Measurements from ENCODE around the gene CXCL3. TPM values are rescaled to one million over a fixed set of nuclear protein-coding genes. Genes with fewer than 3 reads are reported as not detected.

CXCL3 gene
- total RNA-seq, 1 donor from 2014 or later: 0.18 TPM

DNA sequence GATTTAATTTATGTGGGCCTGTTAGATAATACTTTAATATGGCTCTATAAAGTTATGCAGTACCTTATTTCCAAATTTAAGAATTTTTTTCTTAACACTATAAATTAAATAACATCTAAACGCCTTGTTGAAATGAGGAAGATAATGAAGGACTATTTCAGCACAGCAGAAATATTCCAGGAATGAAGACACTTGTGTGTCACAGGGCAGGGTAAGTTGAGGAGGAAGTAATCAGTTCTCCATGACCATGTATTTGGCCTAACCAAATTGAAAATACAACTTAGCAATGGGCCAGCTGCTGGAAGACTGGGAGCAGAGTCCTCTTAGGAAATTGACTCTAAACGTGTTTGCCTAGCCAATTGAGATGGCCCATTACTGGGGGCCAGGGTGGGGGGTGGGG is 16.9 kb downstream of the CXCL3 start:
- Mint-ChIP-seq H3K27ac (no peak overlapping the region), H3K36me3 (ENCODE audit: low read depth) (no peaks in the 10 kb centered on the region), H3K4me3 (no peak overlapping the region), H3K9me3 (no peaks in the 10 kb centered on the region), H3K27me3 (ENCODE audit: insufficient read depth) (peaks cover 2% of the 10 kb centered on the region), H3K4me1 (ENCODE audit: low read depth) (peaks cover 8% of the 10 kb centered on the region)
- no peak for DNase-seq (ENCODE audit: low spot score)
- intact Hi-C loops (cut with micrococcal nuclease): no loop called here

DNA sequence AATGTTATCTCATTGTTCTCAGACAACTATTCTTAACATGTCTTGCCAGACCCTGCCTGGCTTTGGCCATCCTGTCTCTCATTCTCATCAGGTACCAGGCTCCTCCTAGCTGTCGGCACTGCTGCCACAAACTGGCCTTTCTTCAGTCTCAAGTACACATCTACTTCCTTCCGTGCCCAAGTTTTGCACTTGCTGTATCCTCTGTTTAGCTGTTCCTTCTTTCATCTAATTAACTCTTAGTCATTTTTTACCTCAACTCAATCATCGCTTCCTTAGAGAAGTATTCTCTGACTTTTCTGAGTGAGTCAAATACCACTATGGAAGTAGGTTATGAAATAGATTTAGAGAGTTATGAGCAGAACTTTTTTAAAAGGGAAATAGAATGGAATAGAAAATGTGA is 19.7 kb downstream of the CXCL3 start:
- Mint-ChIP-seq H3K4me1 (ENCODE audit: low read depth) (peaks cover 20% of the 10 kb centered on the region), H3K27me3 (ENCODE audit: insufficient read depth) (peaks cover 2% of the 10 kb centered on the region), H3K9me3 (no peaks in the 10 kb centered on the region), H3K36me3 (ENCODE audit: low read depth) (no peaks in the 10 kb centered on the region), H3K27ac (no peak overlapping the region), H3K4me3 (no peak overlapping the region)
- no peak for DNase-seq (ENCODE audit: low spot score)
- intact Hi-C loops (cut with micrococcal nuclease): no loop called here

DNA sequence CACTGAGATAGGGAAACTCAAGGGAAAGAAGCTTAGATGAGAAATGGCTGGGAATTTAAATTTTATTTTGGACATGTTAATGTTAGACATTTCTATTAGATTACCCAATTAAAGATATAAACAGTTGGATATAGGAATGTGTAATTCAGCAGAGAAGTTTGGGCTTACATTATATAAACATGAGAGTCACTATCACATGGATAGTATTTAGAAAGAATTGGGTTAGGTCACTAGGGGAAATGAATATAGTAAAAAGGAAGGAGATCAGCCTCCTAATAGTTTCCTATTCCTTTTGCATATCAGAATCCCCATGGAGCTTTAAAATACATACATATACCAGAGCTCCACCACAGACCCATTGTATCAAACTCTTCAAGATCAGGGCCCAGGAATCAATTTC is 20.4 kb downstream of the CXCL3 start:
- intact Hi-C loops (cut with micrococcal nuclease): no loop called here
- Mint-ChIP-seq H3K36me3 (ENCODE audit: low read depth) (no peaks in the 10 kb centered on the region), H3K4me1 (ENCODE audit: low read depth) (peaks cover 20% of the 10 kb centered on the region), H3K4me3 (no peak overlapping the region), H3K27ac (no peak overlapping the region), H3K27me3 (ENCODE audit: insufficient read depth) (peaks cover 2% of the 10 kb centered on the region), H3K9me3 (no peaks in the 10 kb centered on the region)
- DNase-seq (ENCODE audit: low spot score): no peak

DNA sequence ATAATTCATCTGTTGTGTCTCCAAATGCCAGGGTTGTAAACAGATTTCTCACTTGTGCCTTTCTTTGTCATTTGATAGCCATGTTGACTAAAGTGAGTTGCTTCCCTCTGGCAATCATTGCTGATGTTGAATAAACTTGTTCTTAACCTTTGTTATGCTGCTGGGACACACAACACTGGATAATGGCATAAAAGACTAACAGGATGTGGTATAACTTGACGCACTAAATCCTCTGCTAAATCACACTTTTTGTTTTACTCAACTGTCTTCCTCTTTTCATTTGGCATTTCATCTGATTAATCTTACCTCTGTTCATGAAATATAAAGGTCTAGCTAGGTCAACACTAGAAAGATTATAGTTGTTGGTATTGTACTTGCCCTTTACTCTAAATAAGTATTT is 22.4 kb downstream of the CXCL3 start:
- H3K9me3 Mint-ChIP-seq: no peaks in the 10 kb centered on the region
- no peak for DNase-seq (ENCODE audit: low spot score)
- peak overlapping the region; percentile 19 for H3K27ac Mint-ChIP-seq
- H3K4me1 Mint-ChIP-seq (ENCODE audit: low read depth): peaks cover 20% of the 10 kb centered on the region
- H3K4me3 Mint-ChIP-seq: no peak overlapping the region
- H3K27me3 Mint-ChIP-seq (ENCODE audit: insufficient read depth): peaks cover 2% of the 10 kb centered on the region
- H3K36me3 Mint-ChIP-seq (ENCODE audit: low read depth): no peaks in the 10 kb centered on the region
- intact Hi-C loops (cut with micrococcal nuclease): no loop called here

DNA sequence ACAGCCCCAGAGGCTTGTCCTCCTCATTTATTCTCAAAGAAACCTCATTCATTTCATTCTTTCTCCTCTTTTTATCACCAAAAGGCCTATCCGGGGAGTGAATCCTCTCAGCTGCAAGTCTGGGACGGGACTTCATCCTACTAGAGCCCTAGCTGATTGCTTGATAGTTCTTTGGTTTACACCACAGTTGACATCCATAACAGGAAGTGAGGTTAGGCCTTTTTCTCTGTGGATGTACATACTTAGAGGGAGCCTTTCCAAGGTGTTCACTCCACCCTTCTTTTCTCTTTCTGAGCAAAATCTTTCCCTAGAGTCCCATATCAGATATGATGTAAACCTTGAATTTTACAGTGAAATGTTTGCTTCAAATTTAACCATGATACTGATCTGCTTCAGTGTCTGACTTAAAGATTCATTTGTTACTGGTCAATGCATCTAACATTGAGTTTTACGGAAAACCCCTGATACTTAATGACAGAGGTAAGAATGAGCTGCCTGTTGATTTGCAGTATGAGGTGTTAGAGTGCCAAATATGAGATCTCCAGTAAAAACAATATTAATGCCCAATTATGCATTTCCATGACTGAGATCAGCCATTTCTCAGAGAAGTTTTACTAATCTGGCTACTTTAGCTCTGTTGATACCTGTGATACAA is 23.2 kb downstream of the CXCL3 start:
- intact Hi-C loops (cut with micrococcal nuclease): no loop called here
- H3K9me3 Mint-ChIP-seq: no peaks in the 10 kb centered on the region
- no peaks in the 10 kb centered on the region for H3K27me3 Mint-ChIP-seq (ENCODE audit: insufficient read depth)
- H3K27ac Mint-ChIP-seq: peak overlapping the region; percentile 56
- H3K36me3 Mint-ChIP-seq (ENCODE audit: low read depth): no peaks in the 10 kb centered on the region
- no peak for DNase-seq (ENCODE audit: low spot score)
- H3K4me3 Mint-ChIP-seq: no peak overlapping the region
- H3K4me1 Mint-ChIP-seq (ENCODE audit: low read depth): peaks cover 20% of the 10 kb centered on the region

DNA sequence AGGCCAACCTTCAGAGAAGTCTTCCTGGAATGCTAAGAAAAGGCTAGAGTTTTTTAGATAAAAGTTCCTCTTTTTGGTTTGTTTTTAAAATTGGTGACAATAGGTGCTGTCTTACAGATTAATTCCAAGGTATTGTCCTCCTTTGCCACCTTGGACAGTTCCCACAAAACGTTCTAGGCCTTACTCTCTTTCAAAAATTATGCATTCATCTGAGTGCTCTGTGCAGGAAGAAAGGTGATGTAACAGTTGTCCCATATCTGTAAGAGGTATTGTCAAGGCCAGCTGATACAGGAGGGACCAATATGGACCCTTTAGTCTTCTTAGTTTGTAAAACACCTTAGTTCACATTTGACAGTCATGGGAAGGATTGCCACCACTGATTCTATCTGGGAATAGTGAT is 24.2 kb downstream of the CXCL3 start:
- Mint-ChIP-seq H3K36me3 (ENCODE audit: low read depth) (no peaks in the 10 kb centered on the region), H3K4me1 (ENCODE audit: low read depth) (peaks cover 20% of the 10 kb centered on the region), H3K9me3 (no peaks in the 10 kb centered on the region), H3K27ac (no peak overlapping the region), H3K4me3 (no peak overlapping the region), H3K27me3 (ENCODE audit: insufficient read depth) (no peaks in the 10 kb centered on the region)
- intact Hi-C loops (cut with micrococcal nuclease): no loop called here
- DNase-seq (ENCODE audit: low spot score): no peak

DNA sequence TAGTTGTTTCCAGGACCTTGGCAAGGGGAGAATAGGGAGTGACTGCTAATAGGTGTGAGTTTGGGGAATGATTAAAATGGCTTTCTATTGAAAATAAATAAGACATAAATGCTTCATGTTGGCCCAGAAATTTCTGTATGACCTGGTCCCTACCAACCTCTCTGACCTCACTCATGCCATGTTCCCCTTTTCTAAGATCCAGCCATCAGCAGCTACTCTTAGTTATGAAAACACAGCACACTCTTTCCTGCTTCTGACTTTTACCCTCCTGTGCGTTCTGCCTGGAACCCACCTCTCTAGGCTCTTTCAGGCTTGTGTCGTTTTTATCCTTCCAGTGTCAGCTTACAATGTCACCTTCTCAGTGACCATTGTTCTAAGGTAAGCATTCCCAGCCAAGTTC is 25.2 kb downstream of the CXCL3 start:
- Mint-ChIP-seq H3K27ac (no peak overlapping the region), H3K36me3 (ENCODE audit: low read depth) (no peaks in the 10 kb centered on the region), H3K9me3 (no peaks in the 10 kb centered on the region), H3K4me3 (no peak overlapping the region), H3K27me3 (ENCODE audit: insufficient read depth) (no peaks in the 10 kb centered on the region), H3K4me1 (ENCODE audit: low read depth) (peaks cover 20% of the 10 kb centered on the region)
- intact Hi-C loops (cut with micrococcal nuclease): no loop called here
- no peak for DNase-seq (ENCODE audit: low spot score)

DNA sequence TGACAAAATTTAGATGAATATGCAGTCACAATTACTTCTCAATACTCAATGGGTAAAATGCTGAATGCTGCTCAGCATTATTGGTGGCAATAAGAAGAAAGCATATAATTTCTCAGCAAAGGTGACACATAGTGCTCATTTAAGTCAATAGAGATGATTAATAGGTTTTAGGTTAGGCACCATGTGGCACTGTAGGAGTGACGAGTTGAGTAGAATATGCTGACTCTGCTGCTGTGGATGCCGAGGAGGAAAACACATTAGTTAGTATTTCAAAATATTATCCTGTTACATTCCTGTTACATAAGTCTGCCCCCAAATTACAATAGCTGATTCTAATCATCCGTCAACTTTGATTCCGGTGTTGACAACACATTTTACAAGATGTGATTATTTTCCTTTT is 26.4 kb downstream of the CXCL3 start:
- no peaks in the 10 kb centered on the region for H3K36me3 Mint-ChIP-seq (ENCODE audit: low read depth)
- no peaks in the 10 kb centered on the region for H3K9me3 Mint-ChIP-seq
- no peaks in the 10 kb centered on the region for H3K27me3 Mint-ChIP-seq (ENCODE audit: insufficient read depth)
- H3K27ac Mint-ChIP-seq: no peak overlapping the region
- no peak overlapping the region for H3K4me3 Mint-ChIP-seq
- H3K4me1 Mint-ChIP-seq (ENCODE audit: low read depth): peaks cover 17% of the 10 kb centered on the region
- intact Hi-C loops (cut with micrococcal nuclease): no loop called here
- no peak for DNase-seq (ENCODE audit: low spot score)

DNA sequence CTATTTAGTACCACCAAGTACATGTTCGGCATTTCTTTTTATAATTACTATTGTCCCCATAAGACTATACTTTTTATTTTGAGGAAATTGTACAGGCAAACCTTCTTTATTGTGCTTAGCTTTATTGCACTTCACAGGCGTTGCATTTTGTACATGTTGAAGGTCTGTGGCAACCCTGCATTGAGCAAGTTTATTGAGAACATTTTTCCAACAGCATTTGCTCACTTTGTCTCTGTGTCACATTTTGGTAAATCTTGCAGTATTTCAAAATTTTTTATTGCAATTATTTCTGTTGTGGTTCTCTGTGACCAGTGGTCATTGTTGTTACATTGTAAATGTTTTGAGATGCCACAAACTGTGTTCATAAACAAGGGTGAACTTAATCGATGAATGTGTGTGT is 29.2 kb downstream of the CXCL3 start:
- intact Hi-C loops (cut with micrococcal nuclease): no loop called here
- no peaks in the 10 kb centered on the region for H3K9me3 Mint-ChIP-seq
- H3K27me3 Mint-ChIP-seq (ENCODE audit: insufficient read depth): no peaks in the 10 kb centered on the region
- DNase-seq (ENCODE audit: low spot score): no peak
- H3K4me3 Mint-ChIP-seq: no peak overlapping the region
- H3K4me1 Mint-ChIP-seq (ENCODE audit: low read depth): no peaks in the 10 kb centered on the region
- H3K27ac Mint-ChIP-seq: no peak overlapping the region
- no peaks in the 10 kb centered on the region for H3K36me3 Mint-ChIP-seq (ENCODE audit: low read depth)

DNA sequence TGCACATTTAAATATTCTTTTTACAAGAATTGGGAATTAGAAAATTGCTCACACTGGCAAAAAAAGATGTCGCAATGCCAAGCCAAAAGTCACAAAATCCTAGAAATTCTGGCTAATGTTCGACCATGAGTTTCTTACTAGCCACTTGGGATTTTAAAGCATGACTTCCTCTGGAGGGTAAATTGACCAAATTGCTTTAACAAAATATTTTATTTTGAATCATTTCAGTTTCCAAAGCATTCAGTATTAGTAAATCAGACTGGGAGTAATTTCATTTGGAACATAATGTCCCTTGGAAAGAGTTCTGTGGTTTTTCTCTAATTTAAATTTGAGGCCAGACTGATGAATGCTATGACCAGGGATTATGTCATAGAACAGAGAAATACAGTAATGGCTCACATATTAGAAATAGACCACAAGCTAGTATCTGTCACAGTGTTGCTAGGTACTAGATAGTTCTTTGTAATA is 32.4 kb downstream of the CXCL3 start:
- H3K4me1 Mint-ChIP-seq (ENCODE audit: low read depth): no peaks in the 10 kb centered on the region
- no peaks in the 10 kb centered on the region for H3K27me3 Mint-ChIP-seq (ENCODE audit: insufficient read depth)
- H3K36me3 Mint-ChIP-seq (ENCODE audit: low read depth): no peaks in the 10 kb centered on the region
- intact Hi-C loops (cut with micrococcal nuclease): no loop called here
- DNase-seq (ENCODE audit: low spot score): no peak
- no peaks in the 10 kb centered on the region for H3K9me3 Mint-ChIP-seq
- no peak overlapping the region for H3K27ac Mint-ChIP-seq
- no peak overlapping the region for H3K4me3 Mint-ChIP-seq

DNA sequence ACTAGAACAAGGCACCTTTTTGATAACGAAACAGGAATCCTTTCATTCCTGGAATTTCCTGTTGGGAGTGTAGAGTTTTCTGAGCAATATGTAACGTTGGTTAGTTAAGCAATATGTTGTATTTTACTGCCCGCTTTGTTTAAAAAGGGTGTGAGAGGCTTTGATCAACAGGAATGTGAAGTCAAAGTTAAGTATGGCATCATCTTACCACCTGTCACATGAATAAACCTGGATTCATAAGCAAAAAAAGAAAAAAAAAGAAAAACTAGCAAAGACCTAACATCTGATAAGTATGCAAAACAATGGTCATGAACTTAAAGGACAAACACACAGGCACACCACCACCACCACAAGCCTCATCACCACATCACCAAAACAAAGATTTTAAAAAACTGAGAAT is 33.0 kb downstream of the CXCL3 start:
- Mint-ChIP-seq H3K36me3 (ENCODE audit: low read depth) (no peaks in the 10 kb centered on the region), H3K27me3 (ENCODE audit: insufficient read depth) (no peaks in the 10 kb centered on the region), H3K9me3 (no peaks in the 10 kb centered on the region), H3K27ac (no peak overlapping the region), H3K4me3 (no peak overlapping the region), H3K4me1 (ENCODE audit: low read depth) (no peaks in the 10 kb centered on the region)
- intact Hi-C loops (cut with micrococcal nuclease): no loop called here
- no peak for DNase-seq (ENCODE audit: low spot score)

DNA sequence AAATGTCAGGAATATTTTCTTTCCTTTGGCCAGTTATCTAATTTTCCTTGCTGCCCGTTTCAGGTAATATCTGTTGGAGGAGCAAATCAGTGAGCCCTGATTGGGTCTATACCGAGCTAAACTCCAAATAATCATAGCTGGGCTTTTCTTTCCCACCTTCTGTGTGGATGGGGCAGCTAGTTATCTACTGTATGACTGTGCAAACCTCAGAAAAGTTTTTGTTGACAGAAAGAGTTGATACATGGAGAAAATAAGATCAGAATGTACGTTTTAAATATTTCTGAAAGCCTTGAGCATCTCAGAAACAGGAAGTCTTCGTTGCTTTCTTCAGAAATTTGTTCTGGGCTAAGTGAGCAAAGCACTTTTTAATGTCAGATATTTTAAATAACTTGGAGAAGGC is 33.8 kb downstream of the CXCL3 start:
- Mint-ChIP-seq H3K27ac (no peak overlapping the region), H3K9me3 (no peaks in the 10 kb centered on the region), H3K4me1 (ENCODE audit: low read depth) (no peaks in the 10 kb centered on the region), H3K27me3 (ENCODE audit: insufficient read depth) (no peaks in the 10 kb centered on the region), H3K36me3 (ENCODE audit: low read depth) (no peaks in the 10 kb centered on the region), H3K4me3 (no peak overlapping the region)
- intact Hi-C loops (cut with micrococcal nuclease): no loop called here
- DNase-seq (ENCODE audit: low spot score): no peak

DNA sequence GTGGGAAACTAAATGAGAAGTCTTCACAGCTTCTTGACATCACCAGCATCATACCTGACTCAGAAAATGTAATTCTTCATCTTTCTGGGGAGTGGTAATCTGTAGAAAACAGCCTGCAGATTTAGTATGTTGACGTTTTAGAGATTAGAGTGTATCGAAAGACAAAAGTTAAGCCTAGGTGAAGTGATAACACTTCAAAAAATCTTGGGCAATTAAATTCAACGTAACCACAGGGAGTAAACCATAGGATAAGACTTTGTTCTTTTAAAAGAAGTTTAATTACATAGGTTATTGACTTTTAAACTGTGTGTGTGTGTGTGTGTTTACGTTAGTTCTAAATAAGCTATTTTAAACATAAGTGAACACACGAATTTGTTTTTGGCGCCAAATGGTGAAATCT is 38.2 kb downstream of the CXCL3 start:
- no peak overlapping the region for H3K4me3 Mint-ChIP-seq
- DNase-seq (ENCODE audit: low spot score): no peak
- no peak overlapping the region for H3K27ac Mint-ChIP-seq
- H3K4me1 Mint-ChIP-seq (ENCODE audit: low read depth): no peaks in the 10 kb centered on the region
- intact Hi-C loops (cut with micrococcal nuclease): no loop called here
- H3K36me3 Mint-ChIP-seq (ENCODE audit: low read depth): no peaks in the 10 kb centered on the region
- no peaks in the 10 kb centered on the region for H3K9me3 Mint-ChIP-seq
- H3K27me3 Mint-ChIP-seq (ENCODE audit: insufficient read depth): peaks cover 14% of the 10 kb centered on the region

Data from activated T-helper 1 cell treated with anti-CD3 and anti-CD28 coated beads, Interleukin-12 subunit alpha, Interleukin-12 subunit beta, Interleukin-2, Interleukin-4 antibody, amounts not matched to agents 30 ng/mL and 10 ng/mL and 1 ng/mL, durations not matched to agents 14 hours and 24 hours and 36 hours (primary cell).